HepG2 (cell line): Measurements from ENCODE around the gene XPR1. TPM values are rescaled to one million over a fixed set of nuclear protein-coding genes. Genes with fewer than 3 reads are reported as not detected.

Experiments
- AHDC1 ChIP-seq: sonication (generic); formaldehyde crosslinking; IDR thresholded peaks from 2 replicates; pipeline ENCODE4 v1.5.1; 2020; ENCODE audit warnings: mild to moderate bottlenecking, missing genetic modification reagents, borderline replicate concordance
- ARID2 ChIP-seq: sonication (generic); formaldehyde crosslinking; IDR thresholded peaks from 2 replicates; pipeline ENCODE4 v1.8.1; 2022; ENCODE audit warnings: mild to moderate bottlenecking, missing genetic modification reagents, borderline replicate concordance
- ATAD3A ChIP-seq: sonication (generic); formaldehyde crosslinking; IDR thresholded peaks from 2 replicates; pipeline ENCODE4 v1.4.0; 2020; ENCODE audit warnings: missing genetic modification reagents
- DR1 ChIP-seq: sonication (generic); formaldehyde crosslinking; IDR thresholded peaks from 2 replicates; pipeline ENCODE4 v1.8.0; 2021; ENCODE audit warnings: mild to moderate bottlenecking, missing genetic modification reagents, inconsistent platforms
- GMEB2 ChIP-seq: IDR thresholded peaks from 2 replicates; pipeline ENCODE4 v1.6.1; 2016; ENCODE audit warnings: missing biosample characterization, missing genetic modification reagents, low read depth
- HOXA7 ChIP-seq: sonication (generic); formaldehyde crosslinking; IDR thresholded peaks from 2 replicates; pipeline ENCODE4 v1.8.1; 2022; ENCODE audit warnings: mild to moderate bottlenecking, missing genetic modification reagents, moderate library complexity
- JUND ChIP-seq: sonication (generic); formaldehyde crosslinking; IDR thresholded peaks from 2 replicates; pipeline ENCODE4 v1.8.0; 2022; ENCODE audit warnings: mild to moderate bottlenecking, missing genetic modification reagents
- MTF2 ChIP-seq: sonication (generic); formaldehyde crosslinking; IDR thresholded peaks from 2 replicates; pipeline ENCODE4 v1.5.0; 2020; ENCODE audit warnings: missing genetic modification reagents, borderline replicate concordance
- PHB2 ChIP-seq: fragments of 450-650 bp; IDR thresholded peaks from 2 replicates; pipeline ENCODE4 v1.6.1; 2018; ENCODE audit not compliant: partially characterized antibody
- RAD51 ChIP-seq: fragments of 450-650 bp; IDR thresholded peaks from 2 replicates; pipeline ENCODE4 v1.6.1; 2016; ENCODE audit warnings: borderline replicate concordance
- RBAK ChIP-seq: sonication (generic); formaldehyde crosslinking; IDR thresholded peaks from 2 replicates; pipeline ENCODE4 v1.5.1; 2020; ENCODE audit warnings: mild to moderate bottlenecking, missing genetic modification reagents
- RXRB ChIP-seq: IDR thresholded peaks from 2 replicates; pipeline ENCODE4 v1.6.1; 2016; ENCODE audit warnings: borderline replicate concordance, missing genetic modification reagents, missing compliant biosample characterization
- TRIM22 ChIP-seq: fragments of 450-650 bp; IDR thresholded peaks from 2 replicates; pipeline ENCODE4 v1.6.1; 2017
- ZFX ChIP-seq: sonication (generic); formaldehyde crosslinking; IDR thresholded peaks from 2 replicates; pipeline ENCODE4 v1.4.0; 2020; ENCODE audit warnings: mild to moderate bottlenecking, low read depth, missing genetic modification reagents, moderate library complexity
- ZNF143 ChIP-seq: sonication (generic); formaldehyde crosslinking; IDR thresholded peaks from 2 replicates; pipeline ENCODE4 v1.4.0; 2020; ENCODE audit warnings: missing genetic modification reagents
- ZNF225 ChIP-seq: sonication (generic); formaldehyde crosslinking; IDR thresholded peaks from 2 replicates; pipeline ENCODE4 v1.4.0; 2020; ENCODE audit warnings: mild to moderate bottlenecking, missing genetic modification reagents
- ZNF343 ChIP-seq: sonication (generic); formaldehyde crosslinking; IDR thresholded peaks from 2 replicates; pipeline ENCODE4 v1.4.0; 2020; ENCODE audit warnings: mild to moderate bottlenecking, missing genetic modification reagents
- ZNF546 ChIP-seq: sonication (generic); formaldehyde crosslinking; conservative IDR thresholded peaks from 2 replicates; pipeline ENCODE4 v1.8.1; 2023; ENCODE audit warnings: mild to moderate bottlenecking, missing genetic modification reagents
- ZNF660 ChIP-seq: sonication (generic); formaldehyde crosslinking; IDR thresholded peaks from 2 replicates; pipeline ENCODE4 v1.5.1; 2020; ENCODE audit warnings: mild to moderate bottlenecking, low read depth, missing genetic modification reagents, borderline replicate concordance
- ZNF678 ChIP-seq: sonication (generic); formaldehyde crosslinking; IDR thresholded peaks from 2 replicates; pipeline ENCODE4 v1.4.0; 2020; ENCODE audit warnings: mild to moderate bottlenecking, missing genetic modification reagents
- ZNF781 ChIP-seq: sonication (generic); formaldehyde crosslinking; IDR thresholded peaks from 2 replicates; pipeline ENCODE4 v1.5.1; 2020; ENCODE audit warnings: borderline replicate concordance, mild to moderate bottlenecking, missing genetic modification reagents; ENCODE audit errors: not compliant biosample characterization
- polyA plus RNA-seq, 8 experiments: library from polyadenylated mRNA; depleted of rRNA in 3 of 8; stranded (reverse) in 7 of 8; unstranded in 1 of 8; fragments of >200 nt; fragmentation: Illumina TruSeq in 4 of 8; extraction: Trizol in 4 of 8; gene quantifications; 2 replicates each; pipeline versions ENCODE4 v1.2.1 to v1.2.3, GENCODE V29; 2011 to 2016; ENCODE audit warnings: low read depth in 4 of 8, missing spikeins in 1 of 8, mixed read lengths in 1 of 8; ENCODE audit not compliant: insufficient read depth in 1 of 8
- total RNA-seq, 5 experiments: library from RNA; depleted of rRNA; stranded (reverse); fragments of >200 nt; fragmentation: Illumina TruSeq; extraction: Trizol; gene quantifications; 2 replicates each; pipeline ENCODE4 v1.2.3, GENCODE V29; 2016; ENCODE audit warnings: low read depth in 1 of 5

The XPR1 gene
- total and polyA plus RNA-seq, 2 of the 13 experiments (the other 11 are each of a cell fraction or from before 2014, with no cell fraction given): 22.3 to 23.6 TPM

- TF ChIP-seq GMEB2 (CRISPR knock-in tag): no peak
- TF ChIP-seq MTF2 (CRISPR knock-in tag): no peak
- no peak for TF ChIP-seq HOXA7 (CRISPR knock-in tag)
- no peak for TF ChIP-seq ZFX (CRISPR knock-in tag)
- no peak for TF ChIP-seq ZNF678 (CRISPR knock-in tag)
- TF ChIP-seq AHDC1 (CRISPR knock-in tag): 0 out of 2 replicates have a peak, but pooled peaks have one; percentile 26
- TF ChIP-seq ZNF143 (CRISPR knock-in tag): no peak
- TF ChIP-seq RBAK: no peak
- no peak for TF ChIP-seq RAD51
- TF ChIP-seq RXRB (CRISPR knock-in tag): peak; percentile 45; the same call in 1 of the 2 replicates
- no peak for TF ChIP-seq ZNF781
- TF ChIP-seq PHB2: no peak
- TF ChIP-seq ZNF225 (CRISPR knock-in tag): no peak
- TF ChIP-seq ZNF660 (CRISPR knock-in tag): no peak
- TF ChIP-seq JUND (CRISPR knock-in tag): no peak
- no peak for TF ChIP-seq ARID2 (CRISPR knock-in tag)
- no peak for TF ChIP-seq DR1 (CRISPR knock-in tag)
- TF ChIP-seq ZNF343 (CRISPR knock-in tag): no peak
- no peak for TF ChIP-seq ATAD3A
- TF ChIP-seq TRIM22: no peak
- TF ChIP-seq ZNF546 (CRISPR knock-in tag): no peak
Measured at GRCh38 chr1:180586671-180587155, 45.1 kb upstream of the XPR1 start (continued).
